Measurements from ENCODE around the gene RPL9. TPM values are rescaled to one million over a fixed set of nuclear protein-coding genes. Genes with fewer than 3 reads are reported as not detected.

Gene RPL9
- total and polyA plus RNA-seq, 2 of the 13 experiments (the other 11 are each of a cell fraction or from before 2014, with no cell fraction given), result 993 to 2,148 TPM

GRCh38 chr4:39450618-39451017, 8.1 kb downstream of the RPL9 start:
- TF ChIP-seq PAF1 (CRISPR knock-in tag; IDR thresholded peaks at IDR 0.05) (no peak), MAF1 (CRISPR knock-in tag; IDR thresholded peaks at IDR 0.05; ENCODE audit: borderline replicate concordance) (no peak), ZNF451 (CRISPR knock-in tag; IDR thresholded peaks at IDR 0.05) (no peak), ZNF746 (CRISPR knock-in tag; IDR thresholded peaks at IDR 0.05) (no peak), ZNF780A (CRISPR knock-in tag; IDR thresholded peaks at IDR 0.05) (no peak), ZNF740 (CRISPR knock-in tag; IDR thresholded peaks at IDR 0.05) (no peak), ARNTL (CRISPR knock-in tag; IDR thresholded peaks at IDR 0.05) (no peak), GABPB1 (CRISPR knock-in tag; IDR thresholded peaks at IDR 0.05) (no peak), PPARG (CRISPR knock-in tag; conservative IDR thresholded peaks at IDR 0.05) (0 out of 2 replicates have a peak, but pooled peaks have one; percentile 9), RBM22 (optimal IDR thresholded peaks at IDR 0.05; ENCODE audit: low read length) (peak; percentile 52), ZNF619 (CRISPR knock-in tag; IDR thresholded peaks at IDR 0.05) (no peak), ZNF660 (CRISPR knock-in tag; IDR thresholded peaks at IDR 0.05; ENCODE audit: borderline replicate concordance, low read depth) (no peak)
- peaks cover 38% of the 10 kb centered on the region for H4K20me1 ChIP-seq (ENCODE audit: insufficient read depth, low read length)
- in situ Hi-C loops (cut with HindIII; ENCODE audit: extremely low pct_ligation_motif_present, low pct_unique_long_range_greater_than_20kb), result no loop called here
- POLR2A ChIA-PET, result interaction anchor here (0.7 to 3.6 kb wide), 6 partner anchors 9 to 668 kb away, joined by 3 to 23 read pairs (median 4); partner anchors contain the start of genes KLB, LIAS, RFC1 and RPL9
- no peaks in the 10 kb centered on the region for H3K27me3 ChIP-seq (ENCODE audit: control insufficient read depth in 1 of 2, insufficient read depth in 2 of 2, low read length in 2 of 2)
- H3K9ac ChIP-seq (ENCODE audit: insufficient read depth, low read depth, low read length), result no peak overlapping the region
- intact Hi-C loops (cut with micrococcal nuclease; ENCODE audit: unreplicated experiment), result loop anchor here (5.0 kb wide), 1 partner anchor 268 kb away; the partner anchor contains the start of gene WDR19
- peaks cover 9 to 62% of the 10 kb centered on the region in 2 experiments for H3K36me3 ChIP-seq (replicated peaks in 1 of 2; ENCODE audit: control insufficient read depth in 1 of 2, insufficient read depth in 2 of 2, low read length in 2 of 2)
- no TSS peak for BruUV-seq (replicated peaks)
- no peak overlapping the region for H3K4me2 ChIP-seq (ENCODE audit: low read depth, low read length)
- no peak overlapping the region for H2AFZ ChIP-seq (ENCODE audit: low read length)
- peaks cover 4% of the 10 kb centered on the region for H3K79me2 ChIP-seq (ENCODE audit: insufficient read depth, low read length)
- FAIRE-seq (no peak), ATAC-seq (no peak; the same call in 1 of the 3 replicates), DNase-seq (ENCODE audit: low spot score) (peak; percentile 35)
- no peaks in the 10 kb centered on the region for H3K9me3 ChIP-seq (ENCODE audit: low read length)
- CTCF ChIA-PET (ENCODE audit: low intra/inter-chr PET ratio, low total read pairs), result no interaction called here
- H3K4me3 ChIP-seq (replicated peaks in 1 of 3; ENCODE audit: insufficient read depth in 1 of 3, low read depth in 2 of 3, low read length in 3 of 3), result no peak overlapping the region
- 34% methylated on average over 2 of the region's 2 CpGs for WGBS (ENCODE audit: low lambda C conversion rate)
- peaks cover 63% of the 10 kb centered on the region for H3K4me1 ChIP-seq (ENCODE audit: insufficient read depth, low read length)
- peak overlapping the region; percentile 45 for H3K27ac ChIP-seq (ENCODE audit: extremely low read length, insufficient read depth, low read length)

Measured in HepG2 (cell line).